ENCODE results near the gene TSKU. TPM values are rescaled to one million over a fixed set of nuclear protein-coding genes. Genes with fewer than 3 reads are reported as not detected.
A peak's percentile ranks its signal among the peaks of the same experiment; 100 is the strongest.
"Not testable (repeated sequence)": the region's sequence is repeated elsewhere in the genome, so short reads cannot be mapped to it uniquely, and the experiment has no call there.

TSKU gene
- polyA plus RNA-seq, 10 donors, result 14.8 to 32.4 (median 20.2) TPM

DNA sequence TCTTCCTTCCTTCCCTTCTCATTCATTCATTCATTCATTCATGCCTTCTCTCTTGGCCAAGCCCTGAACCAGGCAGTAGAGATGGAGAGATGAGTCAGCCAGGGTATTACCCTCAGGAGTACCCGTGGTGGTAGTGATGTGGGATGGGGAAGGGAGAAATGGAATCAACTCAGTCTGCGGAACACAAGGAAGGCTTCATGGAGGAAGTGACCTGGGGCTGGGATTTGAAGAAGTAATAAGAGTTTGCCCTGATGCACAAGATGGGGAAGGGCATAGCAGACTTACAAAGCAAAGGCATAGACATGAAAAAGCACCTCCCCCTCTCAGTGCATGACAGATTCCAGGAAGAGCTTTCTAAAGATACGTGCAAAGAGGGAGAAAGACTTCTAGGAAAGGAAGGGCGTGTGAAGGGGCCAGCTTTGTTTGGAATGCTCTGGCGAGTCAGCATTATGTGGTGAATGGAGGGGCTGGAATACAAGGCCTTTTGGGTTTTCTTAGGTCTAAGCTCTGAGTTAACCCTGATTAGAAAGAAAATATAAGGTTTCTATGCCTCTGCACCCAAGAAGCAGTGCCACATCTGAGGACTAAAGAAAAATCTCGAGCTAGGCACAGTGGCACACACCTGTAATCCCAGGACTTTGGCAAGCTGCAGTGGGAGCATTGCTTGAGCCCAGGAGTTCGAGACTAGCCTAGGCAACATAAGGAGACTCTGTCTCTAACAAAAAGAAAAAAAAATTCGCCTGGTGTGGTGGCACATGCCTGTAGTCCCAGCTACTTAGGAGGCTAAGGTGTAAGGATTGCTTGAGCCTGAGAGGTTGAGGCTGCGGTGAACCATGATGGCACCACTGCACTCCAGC lies 41.2 kb downstream of the TSKU start:
- peak in 1 of 3 donors; percentile 30 for DNase-seq

- DNase-seq, result no peak
Observed at GRCh38 chr11:76824980-76825725, 42.0 kb downstream of the TSKU start.

DNA sequence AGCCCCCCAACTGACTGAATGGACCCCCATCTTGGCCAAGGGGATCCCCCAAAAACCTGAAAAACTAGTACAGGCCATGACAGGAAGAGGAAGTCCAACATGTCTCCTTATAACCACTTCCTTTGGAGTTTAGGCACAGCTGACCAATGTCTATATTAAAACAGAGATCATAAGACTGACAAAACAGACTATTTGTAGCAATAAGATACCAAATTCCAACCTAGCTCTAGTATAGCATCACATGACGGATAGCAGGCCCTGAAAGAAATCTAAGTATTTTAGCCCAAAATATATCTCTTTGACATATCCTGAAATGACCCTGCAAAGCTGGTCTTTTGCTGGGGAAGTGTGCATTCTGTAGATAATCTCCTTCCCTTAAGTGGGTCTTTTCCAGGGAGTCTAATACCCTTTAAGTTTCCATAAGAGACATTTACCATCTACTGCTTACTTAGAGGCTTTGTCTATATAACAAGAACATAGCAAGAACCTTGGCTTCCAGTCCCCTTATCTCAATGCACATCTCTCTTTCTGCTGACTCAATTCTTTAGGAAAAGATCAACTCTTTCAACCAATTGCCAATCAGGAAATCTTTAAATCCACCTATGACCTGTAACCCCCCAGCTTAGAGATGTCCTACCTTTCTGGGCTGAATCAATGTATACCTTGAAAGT lies 42.7 kb downstream of the TSKU start:
- no peak for DNase-seq

GRCh38 chr11:76826508-76826907 lies 43.4 kb downstream of the TSKU start:
- not testable (repeated sequence) for DNase-seq

- not testable (repeated sequence) for DNase-seq
Observed at GRCh38 chr11:76827005-76827404, 43.8 kb downstream of the TSKU start.

DNA sequence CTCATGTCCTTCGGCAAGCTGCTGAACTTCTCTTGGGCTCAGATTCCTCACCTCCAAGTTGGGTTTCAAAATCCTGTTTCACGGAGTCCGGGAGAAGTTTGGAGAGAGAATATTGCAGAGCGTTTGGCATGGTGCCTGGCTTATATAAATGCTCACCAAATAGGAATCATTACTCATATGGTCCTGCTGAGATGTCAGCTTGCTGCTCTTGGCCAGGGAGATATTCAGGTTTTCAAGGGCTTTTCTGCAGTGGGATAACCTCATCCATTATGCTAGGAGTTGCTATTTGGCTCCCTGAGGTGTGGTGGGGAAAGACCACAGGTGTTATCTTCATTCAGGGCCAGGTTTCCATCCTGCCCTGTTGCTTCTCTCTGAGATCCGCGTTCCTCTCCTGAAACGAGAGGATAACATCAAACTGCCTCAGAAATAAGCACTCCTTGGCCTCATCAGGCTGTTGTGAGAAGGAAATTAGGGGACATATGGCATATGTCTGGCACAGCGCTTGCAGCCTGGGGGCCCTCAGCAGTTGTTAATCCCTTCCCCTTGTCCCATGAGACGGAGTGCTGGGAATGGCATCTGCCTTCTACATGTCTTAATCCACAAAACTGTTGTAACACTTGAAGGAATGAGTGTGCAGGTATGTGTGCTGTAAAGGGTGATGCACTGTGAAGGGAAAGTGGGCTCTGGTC lies 47.6 kb downstream of the TSKU start:
- DNase-seq, result peak; percentile 21 to 54 (median 22)

DNA sequence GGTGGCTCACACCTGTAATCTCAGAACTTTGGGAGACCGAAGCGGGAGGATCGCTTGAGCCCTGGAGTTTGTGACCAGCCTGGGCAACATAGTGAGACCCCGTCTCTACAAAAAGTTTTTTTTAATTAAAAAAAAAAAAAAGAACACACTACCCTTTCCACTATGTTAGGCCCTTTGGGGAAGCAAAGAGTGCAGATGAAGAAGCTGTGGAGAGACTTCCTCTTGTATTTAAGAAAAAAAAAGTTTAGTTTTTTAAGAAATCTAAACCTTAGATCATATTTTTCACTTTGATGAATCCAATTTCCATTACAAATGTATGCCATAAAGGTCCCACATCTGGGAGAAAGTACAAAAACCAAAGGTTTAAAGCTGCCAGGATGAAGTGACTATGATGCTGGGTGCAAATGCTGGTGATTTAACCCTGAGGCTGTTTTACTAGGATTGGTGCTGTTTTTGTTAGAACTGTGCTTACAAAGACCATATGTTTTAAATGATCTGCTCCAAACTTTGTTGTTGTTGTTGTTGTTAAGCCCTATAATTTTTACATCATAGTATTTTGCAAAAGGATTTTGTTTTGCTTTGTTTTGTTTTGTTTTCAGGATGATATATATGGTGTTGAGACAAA lies 48.6 kb downstream of the TSKU start:
- no peak for DNase-seq

- DNase-seq, result no peak
Observed at GRCh38 chr11:76832361-76832760, 49.2 kb downstream of the TSKU start.

GRCh38 chr11:76834151-76834550 lies 51.0 kb downstream of the TSKU start:
- DNase-seq, result no peak

DNA sequence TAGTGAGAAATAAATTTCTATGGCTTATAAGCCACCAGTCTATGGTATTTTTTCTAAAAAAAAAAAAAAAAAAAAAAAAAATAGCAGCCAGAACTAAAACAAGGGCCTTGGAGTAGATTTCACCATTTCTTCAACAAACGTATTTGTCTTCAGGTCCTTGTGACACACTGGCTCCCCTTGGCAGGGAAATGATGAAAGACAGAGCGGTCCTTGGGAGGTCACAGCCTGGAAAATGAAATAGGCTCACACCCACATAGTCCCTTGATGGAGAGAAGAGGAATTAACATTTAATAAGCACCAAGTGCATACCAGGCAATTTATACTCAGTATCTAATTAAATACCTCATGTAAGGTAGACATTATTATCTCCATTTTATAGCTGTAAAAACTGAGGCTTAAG lies 51.9 kb downstream of the TSKU start:
- no peak for DNase-seq

GRCh38 chr11:76835928-76836612 lies 52.9 kb downstream of the TSKU start:
- DNase-seq, result peak; percentile 21 to 79 (median 48)

- DNase-seq, result no peak
Observed at GRCh38 chr11:76836613-76837291, 53.6 kb downstream of the TSKU start.

- peak in 1 of 3 donors; percentile 25 for DNase-seq
Observed at GRCh38 chr11:76837696-76838677, 54.8 kb downstream of the TSKU start.

DNA sequence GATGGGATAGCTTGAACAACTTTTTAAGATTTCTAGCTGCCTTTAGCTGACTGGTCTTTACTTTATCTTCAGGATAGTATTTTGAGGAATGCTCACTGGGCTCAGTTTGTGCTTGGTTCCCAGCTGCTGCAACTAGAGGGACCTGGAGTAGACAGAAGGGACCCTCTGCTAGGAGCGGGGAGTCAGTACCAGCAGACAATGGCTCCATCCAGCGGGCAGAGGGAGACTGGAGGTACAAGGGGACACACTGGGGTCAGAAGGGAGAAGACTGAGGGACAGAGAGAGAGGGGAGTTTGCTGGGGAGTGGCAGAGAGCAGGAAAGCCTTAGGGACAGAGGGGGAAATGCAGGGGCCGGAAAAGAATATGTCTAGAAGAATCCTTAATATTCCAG lies 55.5 kb downstream of the TSKU start:
- peak in 1 of 3 donors; percentile 47 for DNase-seq

DNA sequence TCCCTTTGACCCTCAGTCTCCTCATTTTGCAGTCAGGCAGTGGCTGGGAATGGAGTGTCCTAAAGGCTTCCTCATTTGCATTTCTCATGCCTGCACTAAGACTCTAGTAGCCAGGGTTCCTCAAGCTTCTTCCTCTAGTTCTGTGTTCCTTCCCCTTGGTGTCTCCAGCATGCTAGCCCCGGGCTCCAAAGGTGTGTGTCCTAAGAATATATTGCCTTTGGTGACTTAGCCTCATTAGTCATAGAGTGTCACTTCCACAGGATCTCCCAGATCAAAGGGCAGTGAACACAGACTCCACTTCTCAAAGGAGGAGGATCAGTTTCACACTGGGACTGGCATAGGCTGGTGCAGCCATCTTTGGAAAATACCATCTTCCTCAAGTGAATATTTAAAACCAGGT lies 56.2 kb downstream of the TSKU start:
- DNase-seq, result no peak

GRCh38 chr11:76841923-76842452 lies 58.8 kb downstream of the TSKU start:
- DNase-seq, result no peak

DNA sequence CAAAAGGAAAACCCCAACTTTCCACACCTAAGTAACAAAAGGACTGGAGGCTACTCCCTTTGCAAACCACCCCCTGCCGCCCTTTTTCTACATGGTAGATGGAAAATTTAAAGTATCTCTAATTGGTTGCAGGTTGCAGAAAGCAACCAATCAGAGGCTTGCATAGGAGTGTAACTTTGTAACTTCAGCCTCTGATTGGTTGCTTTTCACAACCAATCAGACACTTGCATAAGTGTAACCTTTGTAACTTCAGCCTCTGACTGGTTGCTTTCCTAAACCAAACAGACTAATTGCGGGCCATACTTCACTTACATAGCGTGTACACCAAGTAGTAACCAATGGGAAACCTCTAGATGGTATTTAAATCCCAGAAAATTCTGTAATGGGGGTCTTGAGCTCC lies 60.8 kb downstream of the TSKU start:
- no peak for DNase-seq

DNA sequence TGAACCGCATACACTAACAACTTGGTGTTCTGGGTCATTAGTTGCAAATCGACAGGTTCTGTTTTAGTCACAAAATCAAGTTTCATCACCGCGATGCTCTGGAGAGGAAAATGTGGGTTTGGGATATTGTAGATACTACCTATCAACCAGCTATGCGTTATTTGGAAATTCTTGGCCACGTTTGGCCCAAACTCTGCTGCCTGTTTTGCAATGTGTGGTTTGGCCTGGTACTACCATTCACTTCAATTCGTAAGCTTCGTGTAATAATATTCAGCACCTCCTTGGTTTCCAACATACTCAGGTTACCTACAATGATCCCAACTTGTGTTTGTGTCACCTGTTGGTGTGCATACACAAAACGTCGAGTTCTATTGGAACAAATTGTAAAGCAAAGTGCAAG lies 61.4 kb downstream of the TSKU start:
- DNase-seq, result no peak

- no peak for DNase-seq
Observed at GRCh38 chr11:76845069-76845468, 61.9 kb downstream of the TSKU start.
